PC-3 (cell line): ENCODE measurements around the gene ESYT2. TPM values are rescaled to one million over a fixed set of nuclear protein-coding genes. Genes with fewer than 3 reads are reported as not detected.

Experiments used
- ATAC-seq: fragments of 200-7000 bp; cut with Tn5 transposase; 2 replicates; pipeline ENCODE4 v1.9.1; 2020; ENCODE audit warnings: mild to moderate bottlenecking, moderate library complexity
- BruUV-seq: library from RNA; stranded (reverse); fragments of 400-500 nt; replicated peaks from 2 replicates; lab custom pipeline; 2021; lab: Mats Ljungman, UMichigan
- CTCF ChIA-PET: fragments of 300-600 bp; sonication (Branson Sonifier 250); formaldehyde crosslinking; loops from one replicate; lab custom pipeline; 2022; ENCODE audit warnings: antibody characterized with exemption; lab: Charles Lee
- POLR2A ChIA-PET: fragments of 300-600 bp; sonication (Branson Sonifier 250); formaldehyde crosslinking; loops from one replicate; lab custom pipeline; 2022; ENCODE audit warnings: antibody characterized with exemption; ENCODE audit not compliant: unreplicated experiment; lab: Charles Lee
- DNase-seq: peaks from one replicate; pipeline ENCODE4 v3.0.0-alpha.2; 2015
- H2AFZ ChIP-seq: fragments of 300-600 bp; sonication (generic); 2 replicates; pipeline ENCODE4 v1.6.0; 2016; ENCODE audit warnings: antibody characterized with exemption, low read length
- H3F3A ChIP-seq: fragments of 300-600 bp; sonication (generic); one replicate; pipeline ENCODE4 v1.6.0; 2017; ENCODE audit warnings: antibody characterized with exemption, low read length, control low read depth, mild to moderate bottlenecking; ENCODE audit not compliant: unreplicated experiment
- H3K27ac ChIP-seq: fragments of 300-600 bp; sonication (generic); 2 replicates; pipeline ENCODE4 v1.5.1; 2016; ENCODE audit warnings: mild to moderate bottlenecking, low read length
- H3K27me3 ChIP-seq: fragments of 300-600 bp; sonication (generic); 2 replicates; pipeline ENCODE4 v1.6.1; 2016; ENCODE audit warnings: low read length, mixed read lengths
- H3K36me3 ChIP-seq: fragments of 300-600 bp; sonication (generic); 2 replicates; pipeline ENCODE4 v1.6.1; 2016; ENCODE audit warnings: low read depth, mixed run types, low read length, mixed read lengths
- H3K4me1 ChIP-seq: fragments of 300-600 bp; sonication (generic); 2 replicates; pipeline ENCODE4 v1.5.1; 2016; ENCODE audit warnings: low read length; ENCODE audit not compliant: insufficient read depth
- H3K4me2 ChIP-seq: fragments of 300-600 bp; sonication (generic); 2 replicates; pipeline ENCODE4 v1.6.0; 2016; ENCODE audit warnings: low read length
- H3K4me3 ChIP-seq: fragments of 300-600 bp; sonication (generic); 2 replicates; pipeline ENCODE4 v1.5.1; 2016; ENCODE audit warnings: mild to moderate bottlenecking, low read length, mixed read lengths
- H3K79me2 ChIP-seq: fragments of 300-600 bp; sonication (generic); 2 replicates; pipeline ENCODE4 v1.6.1; 2017; ENCODE audit warnings: low read length, mixed read lengths
- H3K9ac ChIP-seq: fragments of 300-600 bp; sonication (generic); 2 replicates; pipeline ENCODE4 v1.6.0; 2016; ENCODE audit warnings: mild to moderate bottlenecking, low read length
- H3K9me2 ChIP-seq: fragments of 300-600 bp; sonication (generic); replicated peaks from 2 replicates; pipeline ENCODE4 v1.6.1; 2016; ENCODE audit warnings: mixed run types, low read length, mixed read lengths
- H3K9me3 ChIP-seq: fragments of 300-600 bp; sonication (generic); 2 replicates; pipeline ENCODE4 v1.6.1; 2016; ENCODE audit warnings: low read length, mixed read lengths
- H4K20me1 ChIP-seq: fragments of 300-600 bp; sonication (generic); 2 replicates; pipeline ENCODE4 v1.6.1; 2016; ENCODE audit warnings: low read length, mixed read lengths
- EZH2 ChIP-seq: fragments of 300-600 bp; sonication (generic); IDR thresholded peaks from one replicate; pipeline ENCODE4 v1.6.1; 2017; ENCODE audit warnings: antibody characterized with exemption, mild to moderate bottlenecking, low read length; ENCODE audit not compliant: unreplicated experiment
- EZH2phosphoT487 ChIP-seq: fragments of 300-600 bp; sonication (generic); IDR thresholded peaks from 2 replicates; pipeline ENCODE4 v1.6.1; 2018; ENCODE audit warnings: mild to moderate bottlenecking, antibody characterized with exemption, low read length, borderline replicate concordance
- intact Hi-C: fragments of 100-400 bp; cut with micrococcal nuclease; formaldehyde crosslinking; loops from 2 replicates; pipeline ENCODE4 v1.9.0; 2023
- total RNA-seq: library from RNA; depleted of rRNA; stranded (reverse); fragments of >200 nt; gene quantifications from 2 replicates; pipeline ENCODE4 v1.2.3, GENCODE V29; 2014
- TF ChIP-seq, protein P1 (sequence below): fragments of 300-600 bp; sonication (generic); conservative IDR thresholded peaks from 2 replicates; pipeline ENCODE4 v1.5.1; 2017; ENCODE audit warnings: antibody characterized with exemption, low read depth, mild to moderate bottlenecking, low read length

ESYT2 gene
- total RNA-seq, 1 experiment from 2014 or later = 76.1 TPM

DNA sequence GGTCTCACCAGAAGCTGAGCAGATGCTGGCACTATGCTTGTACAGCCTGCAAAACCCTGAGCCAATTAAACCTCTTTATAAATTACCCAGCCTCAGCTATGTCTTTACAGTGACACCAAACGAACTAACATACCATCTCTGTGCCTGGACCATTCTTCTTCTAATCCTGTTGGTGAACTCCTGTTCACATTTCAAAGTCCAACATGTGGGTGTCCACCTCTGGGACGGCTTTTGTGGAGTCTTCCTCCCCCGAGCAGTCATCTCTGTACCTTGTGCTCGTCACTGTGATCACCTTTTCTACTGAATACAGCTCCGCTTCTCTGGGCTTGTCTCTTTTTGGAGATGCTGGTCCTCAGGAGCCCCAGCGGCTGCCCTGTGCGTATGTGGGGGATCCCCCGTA, 7.4 kb upstream of the ESYT2 start:
- H3F3A ChIP-seq = no peaks in the 10 kb centered on the region
- BruUV-seq = no TSS peak
- H3K9me2 ChIP-seq = no peaks in the 10 kb centered on the region
- H3K4me1 ChIP-seq = no peaks in the 10 kb centered on the region
- no peaks in the 10 kb centered on the region for H3K79me2 ChIP-seq
- TF ChIP-seq EZH2phosphoT487 (no peak), EZH2 (no peak)
- TF ChIP-seq, protein P1, sequence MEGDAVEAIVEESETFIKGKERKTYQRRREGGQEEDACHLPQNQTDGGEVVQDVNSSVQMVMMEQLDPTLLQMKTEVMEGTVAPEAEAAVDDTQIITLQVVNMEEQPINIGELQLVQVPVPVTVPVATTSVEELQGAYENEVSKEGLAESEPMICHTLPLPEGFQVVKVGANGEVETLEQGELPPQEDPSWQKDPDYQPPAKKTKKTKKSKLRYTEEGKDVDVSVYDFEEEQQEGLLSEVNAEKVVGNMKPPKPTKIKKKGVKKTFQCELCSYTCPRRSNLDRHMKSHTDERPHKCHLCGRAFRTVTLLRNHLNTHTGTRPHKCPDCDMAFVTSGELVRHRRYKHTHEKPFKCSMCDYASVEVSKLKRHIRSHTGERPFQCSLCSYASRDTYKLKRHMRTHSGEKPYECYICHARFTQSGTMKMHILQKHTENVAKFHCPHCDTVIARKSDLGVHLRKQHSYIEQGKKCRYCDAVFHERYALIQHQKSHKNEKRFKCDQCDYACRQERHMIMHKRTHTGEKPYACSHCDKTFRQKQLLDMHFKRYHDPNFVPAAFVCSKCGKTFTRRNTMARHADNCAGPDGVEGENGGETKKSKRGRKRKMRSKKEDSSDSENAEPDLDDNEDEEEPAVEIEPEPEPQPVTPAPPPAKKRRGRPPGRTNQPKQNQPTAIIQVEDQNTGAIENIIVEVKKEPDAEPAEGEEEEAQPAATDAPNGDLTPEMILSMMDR = no peak
- DNase-seq (no peak), ATAC-seq (no peak)
- no peaks in the 10 kb centered on the region for H3K9me3 ChIP-seq
- H2AFZ ChIP-seq = no peak overlapping the region
- H3K27ac ChIP-seq = no peak overlapping the region
- no peak overlapping the region for H3K9ac ChIP-seq
- no peak overlapping the region for H3K4me3 ChIP-seq
- intact Hi-C loops = no loop called here
- no peak overlapping the region for H3K4me2 ChIP-seq
- ChIA-PET CTCF (no interaction called here), POLR2A (no interaction called here)
- H3K36me3 ChIP-seq = no peaks in the 10 kb centered on the region
- no peaks in the 10 kb centered on the region for H3K27me3 ChIP-seq
- no peaks in the 10 kb centered on the region for H4K20me1 ChIP-seq

DNA sequence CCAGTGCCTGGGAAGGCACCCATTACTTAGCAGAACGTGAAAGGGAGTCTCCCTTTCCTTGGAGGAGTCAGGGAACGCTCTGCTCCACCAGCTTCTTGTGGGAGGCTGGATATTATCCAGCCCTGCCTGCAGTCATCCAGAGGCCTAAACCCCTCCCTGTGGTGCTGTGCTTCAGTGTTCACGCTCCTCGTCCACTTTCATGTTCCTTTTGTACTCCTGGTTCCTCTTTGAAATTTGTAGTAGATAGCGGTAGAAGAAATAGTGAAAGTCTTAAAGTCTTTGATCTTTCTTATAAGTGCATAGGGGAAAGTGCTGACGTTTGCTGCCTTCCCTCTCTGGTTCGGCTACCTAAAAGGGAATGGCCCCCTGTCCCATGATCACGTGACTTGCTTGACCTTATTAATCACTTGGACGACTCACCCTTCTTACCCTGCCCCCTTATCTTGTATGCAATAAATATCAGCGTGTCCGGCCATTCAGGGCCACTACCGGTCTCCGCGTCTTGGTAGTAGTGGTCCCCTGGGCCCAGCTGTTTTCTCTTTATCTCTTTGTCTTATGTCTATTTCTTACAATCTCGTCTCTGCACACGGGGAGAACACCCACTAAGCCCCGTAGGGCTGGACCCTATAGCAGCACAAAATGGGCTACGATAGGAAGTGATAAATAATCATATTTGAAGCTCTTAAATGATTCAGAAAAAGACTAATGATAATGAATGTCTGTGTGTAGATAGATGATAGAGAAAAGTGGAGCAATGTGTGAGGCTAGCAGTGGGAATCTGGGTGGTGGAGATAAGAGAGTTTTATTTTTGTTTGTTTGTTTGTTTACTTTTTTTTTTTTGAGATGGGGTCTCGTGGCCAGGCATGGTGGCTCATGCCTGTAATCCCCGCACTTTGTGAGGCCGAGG, 5.8 kb upstream of the ESYT2 start:
- ATAC-seq (no peak), DNase-seq (no peak)
- Histone ChIP-seq H3K4me2 (no peak overlapping the region), H3K4me1 (peaks cover 7% of the 10 kb centered on the region), H3K9ac (no peak overlapping the region), H3K9me3 (no peaks in the 10 kb centered on the region), H3K4me3 (no peak overlapping the region), H3K36me3 (no peaks in the 10 kb centered on the region), H3K27ac (no peak overlapping the region), H3F3A (no peaks in the 10 kb centered on the region), H2AFZ (no peak overlapping the region), H3K79me2 (no peaks in the 10 kb centered on the region), H3K27me3 (no peaks in the 10 kb centered on the region), H3K9me2 (no peaks in the 10 kb centered on the region), H4K20me1 (no peaks in the 10 kb centered on the region)
- BruUV-seq = no TSS peak
- TF ChIP-seq EZH2 = no peak
- intact Hi-C loops = no loop called here
- ChIA-PET POLR2A (no interaction called here), CTCF (no interaction called here)

DNA sequence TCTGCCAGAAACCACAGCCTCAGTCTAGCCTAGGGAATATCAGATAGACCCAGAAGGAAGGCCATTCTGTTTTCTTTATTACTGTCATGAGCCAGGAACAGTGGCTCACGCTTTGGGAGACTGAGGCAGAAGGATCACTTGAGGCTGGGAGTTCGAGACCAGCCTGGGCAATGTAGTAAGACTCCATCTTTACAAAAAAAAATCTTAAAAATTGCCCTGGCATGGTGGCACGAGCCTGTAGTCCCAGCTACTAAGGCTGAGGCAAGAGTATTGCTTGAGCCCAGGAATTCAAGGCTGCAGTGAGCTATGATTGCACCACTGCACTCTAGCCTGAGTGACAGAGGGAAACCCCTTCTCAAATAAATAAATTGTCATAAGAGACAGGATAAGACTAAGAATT, 3.7 kb upstream of the ESYT2 start:
- no peak overlapping the region for H2AFZ ChIP-seq
- POLR2A ChIA-PET = no interaction called here
- ATAC-seq = no peak

More for the DNA sequence above, 3.7 kb upstream of the ESYT2 start:
- TF ChIP-seq EZH2 = no peak
- TF ChIP-seq, protein P1 = no peak
- no peak for TF ChIP-seq EZH2phosphoT487
- Histone ChIP-seq H3K27ac (no peak overlapping the region), H3K79me2 (peaks cover 10% of the 10 kb centered on the region), H3K9me3 (no peaks in the 10 kb centered on the region), H3K4me2 (no peak overlapping the region), H3K9ac (no peak overlapping the region), H3K36me3 (no peaks in the 10 kb centered on the region), H3K27me3 (no peaks in the 10 kb centered on the region), H3K4me1 (peaks cover 8% of the 10 kb centered on the region), H4K20me1 (peaks cover 3% of the 10 kb centered on the region), H3F3A (no peaks in the 10 kb centered on the region), H3K4me3 (no peak overlapping the region), H3K9me2 (no peaks in the 10 kb centered on the region)
- intact Hi-C loops = no loop called here
- BruUV-seq = no TSS peak
- DNase-seq = no peak
- CTCF ChIA-PET = no interaction called here
